H4 (cell line): ENCODE measurements around the gene CALN1. TPM values are rescaled to one million over a fixed set of nuclear protein-coding genes. Genes with fewer than 3 reads are reported as not detected.

Source experiments
- DNase-seq: peaks from one replicate; pipeline ENCODE4 v3.0.0-alpha.2; 2015; ENCODE audit warnings: low spot score
- total RNA-seq: library from RNA; depleted of rRNA; stranded (reverse); fragments of >200 nt; shearing (Covaris generic); gene quantifications from 2 replicates; pipeline ENCODE4 v1.2.3, GENCODE V29; 2014

The CALN1 gene
- total RNA-seq, 1 experiment from 2014 or later, result 6.5 TPM

- DNase-seq, result peak; percentile 66
These were observed 86.6 kb downstream of the CALN1 start for GRCh38 chr7:72325561-72325960.

GRCh38 chr7:72321637-72322036 is 90.5 kb downstream of the CALN1 start:
- no peak for DNase-seq

GRCh38 chr7:72321081-72321480 is 91.1 kb downstream of the CALN1 start:
- DNase-seq, result no peak

DNA sequence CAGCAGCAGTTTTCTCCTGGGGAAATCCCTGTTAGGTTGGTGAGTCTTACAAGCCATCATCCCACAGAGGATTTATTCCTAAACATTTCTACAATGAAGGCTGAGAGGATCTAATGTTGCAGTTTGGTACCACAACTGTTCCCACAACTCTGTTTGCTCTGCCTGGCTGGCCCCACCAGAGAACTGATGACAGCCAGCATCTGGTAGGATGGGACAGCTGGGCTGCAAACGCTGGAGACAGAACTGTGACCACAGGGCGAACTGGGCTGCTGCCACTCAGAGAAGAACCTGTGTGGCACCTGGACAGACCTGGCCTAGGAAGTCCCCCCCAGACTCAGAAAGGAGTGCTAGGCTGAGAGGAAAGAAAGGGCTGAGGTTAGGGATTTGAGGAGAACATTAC is 94.8 kb downstream of the CALN1 start:
- no peak for DNase-seq

- DNase-seq, result no peak
These were observed 96.0 kb downstream of the CALN1 start for GRCh38 chr7:72316148-72316547.

GRCh38 chr7:72313906-72314305 is 98.2 kb downstream of the CALN1 start:
- no peak for DNase-seq

GRCh38 chr7:72310301-72310700 is 101.8 kb downstream of the CALN1 start:
- no peak for DNase-seq

DNA sequence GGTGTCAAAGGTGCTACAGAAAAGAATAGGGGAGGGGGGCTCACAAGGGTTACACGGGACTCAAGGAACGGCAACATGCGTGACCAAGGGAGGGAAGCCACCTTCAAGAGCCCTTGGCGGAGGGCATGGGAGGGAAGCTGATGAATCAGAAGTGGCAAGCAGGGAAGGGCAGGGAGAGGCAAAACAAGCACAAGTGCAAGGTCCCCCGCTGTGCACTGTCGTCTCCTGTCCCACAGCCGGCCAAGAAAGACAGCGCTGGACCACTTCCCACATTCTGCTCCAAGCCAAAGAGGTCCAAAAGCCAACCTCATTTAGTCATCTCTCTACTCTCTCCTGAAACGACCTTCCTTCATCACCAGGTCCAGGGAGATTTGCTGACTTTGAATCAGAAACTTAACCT is 102.7 kb downstream of the CALN1 start:
- DNase-seq, result no peak

DNA sequence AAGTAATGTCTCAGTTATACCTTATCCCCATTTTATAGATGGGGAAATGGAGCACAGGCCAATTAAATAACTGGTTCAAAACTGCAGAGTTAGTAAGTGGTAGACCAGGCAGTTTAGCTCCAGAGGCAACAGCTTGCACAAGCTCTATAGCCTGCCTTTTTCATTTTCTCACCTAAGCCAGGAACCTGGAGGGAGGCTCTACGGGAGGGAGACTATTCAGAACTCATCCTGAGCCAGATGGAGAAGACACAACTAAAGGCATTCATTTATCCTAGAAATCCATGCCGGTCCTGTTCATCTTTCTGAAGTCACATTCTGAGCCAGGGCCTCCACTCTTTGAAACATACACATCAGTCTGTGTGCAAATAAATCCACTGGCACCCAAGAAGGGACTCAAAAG is 103.2 kb downstream of the CALN1 start:
- DNase-seq, result no peak

DNA sequence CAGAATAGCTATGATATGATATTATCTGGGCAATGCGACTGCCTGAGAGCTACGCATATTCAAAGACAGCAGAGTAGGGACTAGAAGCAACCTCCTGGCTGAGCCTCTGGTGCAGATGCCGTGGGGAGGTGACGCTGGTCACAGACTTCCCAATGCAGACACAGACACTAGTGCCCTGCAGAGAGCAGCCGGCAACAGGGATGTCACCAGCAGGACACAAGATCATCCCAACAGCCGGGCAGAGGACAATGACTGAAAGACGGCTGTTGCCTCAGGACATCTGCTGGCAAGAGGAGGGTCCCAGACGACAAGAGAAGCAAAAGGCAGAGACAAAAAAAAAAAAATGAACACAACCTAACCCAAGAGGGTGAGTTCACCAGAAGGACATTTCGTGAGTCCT is 104.6 kb downstream of the CALN1 start:
- DNase-seq, result no peak

- DNase-seq, result no peak
These were observed 113.2 kb downstream of the CALN1 start for GRCh38 chr7:72298912-72299311.

GRCh38 chr7:72298091-72298490 is 114.0 kb downstream of the CALN1 start:
- DNase-seq, result no peak

DNA sequence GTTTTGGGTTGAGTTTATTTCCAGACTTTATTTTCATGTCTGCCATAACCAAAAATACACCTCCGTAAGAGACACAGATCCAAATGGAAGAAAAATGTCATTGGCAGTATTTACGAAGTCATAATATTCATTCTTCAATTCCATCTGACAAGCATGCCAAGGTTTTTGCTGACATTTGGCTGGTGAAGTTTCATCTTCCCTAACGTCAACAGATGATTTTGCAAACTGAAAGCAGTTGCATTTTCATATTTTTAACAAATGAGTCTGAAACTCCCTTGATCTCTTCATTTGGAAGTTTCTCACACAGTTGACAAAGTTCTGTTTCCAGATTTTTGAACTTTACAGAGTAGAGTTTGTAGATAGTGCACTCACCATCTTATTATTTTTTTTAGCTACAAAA is 114.5 kb downstream of the CALN1 start:
- DNase-seq, result no peak

DNA sequence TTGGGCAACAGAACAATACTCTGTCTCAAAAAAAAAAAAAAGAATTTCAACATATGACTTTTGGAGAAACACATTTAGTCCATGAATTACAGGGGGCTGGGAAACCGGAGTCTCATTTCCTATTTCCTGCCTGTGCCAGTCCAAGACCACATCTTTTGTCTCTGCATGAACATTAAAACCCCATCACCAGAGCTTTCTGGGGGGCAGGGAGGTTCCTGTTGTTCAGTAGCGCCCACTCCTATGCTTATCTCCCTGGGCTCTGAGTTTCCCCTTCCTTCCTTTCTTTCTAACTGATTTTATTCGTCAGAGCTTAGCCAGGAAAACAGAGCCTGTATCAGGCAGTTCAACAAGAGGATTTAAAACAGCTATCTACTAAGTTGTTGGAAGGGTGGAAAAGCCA is 119.3 kb downstream of the CALN1 start:
- no peak for DNase-seq

DNA sequence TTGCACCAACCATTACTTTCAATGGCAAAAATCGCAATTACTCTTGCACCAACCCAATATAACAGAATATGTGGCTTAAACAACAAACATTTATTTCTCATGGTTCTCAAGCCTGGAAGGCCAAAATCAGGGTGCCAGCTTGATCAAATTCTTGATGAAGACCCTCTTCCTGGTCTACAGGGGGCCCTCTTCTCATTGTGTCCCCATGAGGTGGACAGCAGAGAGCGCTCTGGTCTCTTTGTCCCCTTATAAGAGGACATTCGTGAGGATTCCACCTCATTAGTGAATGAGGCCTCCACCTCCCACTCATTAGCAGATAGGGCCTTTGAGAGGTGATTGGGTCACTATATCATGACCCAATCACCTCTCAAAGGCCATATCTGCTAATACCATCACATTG is 120.0 kb downstream of the CALN1 start:
- DNase-seq, result no peak

GRCh38 chr7:72286519-72286918 is 125.6 kb downstream of the CALN1 start:
- DNase-seq, result no peak

- no peak for DNase-seq
These were observed 128.8 kb downstream of the CALN1 start for GRCh38 chr7:72283309-72283708.

DNA sequence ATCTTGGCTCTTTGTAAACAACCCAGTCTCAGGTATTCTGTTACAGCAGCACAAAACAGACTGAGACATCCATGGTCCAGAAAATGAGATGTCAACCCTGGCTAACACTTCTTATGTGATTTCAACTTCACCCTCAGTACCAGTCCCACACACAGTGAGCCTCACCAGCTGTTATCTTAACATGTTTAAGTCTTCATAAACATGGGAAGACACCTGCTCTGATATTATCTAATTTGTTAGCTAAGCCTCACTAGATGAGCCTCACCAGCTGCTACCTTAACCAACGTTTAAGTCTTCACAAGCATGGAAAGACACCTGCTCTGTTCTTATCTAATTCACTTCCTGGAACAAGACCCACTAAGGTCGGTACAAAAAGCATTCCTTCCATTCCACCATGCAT is 130.8 kb downstream of the CALN1 start:
- no peak for DNase-seq

- no peak for DNase-seq
These were observed 132.9 kb downstream of the CALN1 start for GRCh38 chr7:72279203-72279602.

- DNase-seq, result no peak
These were observed 133.6 kb downstream of the CALN1 start for GRCh38 chr7:72278550-72278949.

GRCh38 chr7:72275382-72276070 is 136.6 kb downstream of the CALN1 start:
- DNase-seq, result no peak

DNA sequence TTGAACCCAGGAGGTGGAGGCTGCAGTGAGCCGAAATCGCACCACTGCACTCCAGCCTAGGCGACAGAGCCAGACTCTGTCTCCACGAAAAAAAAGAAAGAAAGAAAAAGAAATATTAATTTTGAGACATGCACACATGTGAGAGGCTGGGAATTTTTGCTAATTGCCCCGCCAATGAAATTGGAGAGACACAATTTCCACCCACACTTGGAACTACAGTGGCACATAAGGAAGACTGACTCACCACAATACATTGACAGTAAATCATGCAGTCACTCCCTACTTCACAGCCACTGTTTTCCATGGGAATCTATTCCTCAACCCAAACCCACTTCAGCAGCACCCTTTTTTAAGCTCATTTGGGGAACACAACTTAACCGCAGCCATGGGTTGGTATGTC is 139.7 kb downstream of the CALN1 start:
- DNase-seq, result no peak

DNA sequence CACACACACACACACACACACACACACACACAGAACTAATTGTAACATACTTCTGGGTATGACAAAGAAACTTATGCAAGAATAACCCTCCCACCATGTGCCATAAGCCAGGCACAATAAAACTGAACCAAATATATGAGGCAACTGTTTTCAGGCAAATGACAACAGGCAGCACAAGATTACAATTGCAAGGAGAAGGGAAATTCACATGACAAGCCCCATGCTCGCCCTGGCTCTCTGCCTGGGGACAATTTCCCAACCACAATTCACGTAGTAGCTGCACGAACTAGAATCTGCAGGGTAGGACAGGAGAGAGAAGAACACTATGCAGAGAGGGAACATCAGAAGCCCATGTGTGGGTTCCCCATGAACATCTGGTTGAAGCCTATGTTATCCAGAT is 143.3 kb downstream of the CALN1 start:
- peak; percentile 25 for DNase-seq

DNA sequence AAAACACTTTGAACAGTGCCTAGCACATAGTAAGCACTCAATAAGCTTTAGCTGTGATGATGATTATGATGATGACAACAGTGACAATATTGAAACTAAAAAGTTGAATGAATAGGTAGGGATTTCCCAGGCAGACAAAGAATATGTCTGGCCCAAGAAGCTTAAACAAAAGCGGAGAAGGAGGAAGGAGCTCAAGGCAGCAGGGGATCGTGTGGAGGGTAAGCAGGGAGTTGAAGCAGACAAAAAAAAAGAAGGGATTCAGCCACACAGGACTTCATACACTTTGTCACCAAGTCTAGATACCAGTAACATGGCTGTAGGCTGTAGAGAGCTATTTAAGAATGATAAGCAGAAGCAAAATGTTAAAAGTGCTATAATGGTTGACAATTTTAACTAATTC is 144.0 kb downstream of the CALN1 start:
- DNase-seq, result no peak
